DMS 273 (cell line): ENCODE measurements around the gene UBE2L6.

Experiments used
- DNase-seq: peaks from one replicate; lab custom pipeline; 2025; ENCODE audit not compliant: unreplicated experiment; lab: John Stamatoyannopoulos, UW

Gene UBE2L6

DNA sequence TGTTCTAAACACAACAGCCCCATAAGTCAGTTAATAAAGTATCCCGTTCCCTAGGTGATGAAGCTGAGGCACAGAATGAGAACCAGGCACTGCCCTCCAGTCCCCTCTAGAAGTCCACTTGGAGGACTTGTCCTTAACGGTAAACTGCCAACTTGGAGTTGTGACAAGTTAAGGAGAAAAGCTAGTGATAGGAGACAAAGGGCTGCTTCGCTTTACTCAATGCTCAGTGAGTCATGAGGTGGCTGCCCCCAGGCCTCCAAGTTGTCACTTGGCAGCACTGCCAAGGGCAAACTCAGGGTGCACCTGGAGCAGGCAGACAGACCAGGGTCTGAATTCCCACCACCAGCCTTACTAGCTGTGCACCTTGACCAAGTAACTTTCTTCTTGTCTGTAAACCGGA lies 65.5 kb downstream of the UBE2L6 start:
- no peak for DNase-seq
